ENCODE measurements around the gene QRICH2.

QRICH2 gene

DNA sequence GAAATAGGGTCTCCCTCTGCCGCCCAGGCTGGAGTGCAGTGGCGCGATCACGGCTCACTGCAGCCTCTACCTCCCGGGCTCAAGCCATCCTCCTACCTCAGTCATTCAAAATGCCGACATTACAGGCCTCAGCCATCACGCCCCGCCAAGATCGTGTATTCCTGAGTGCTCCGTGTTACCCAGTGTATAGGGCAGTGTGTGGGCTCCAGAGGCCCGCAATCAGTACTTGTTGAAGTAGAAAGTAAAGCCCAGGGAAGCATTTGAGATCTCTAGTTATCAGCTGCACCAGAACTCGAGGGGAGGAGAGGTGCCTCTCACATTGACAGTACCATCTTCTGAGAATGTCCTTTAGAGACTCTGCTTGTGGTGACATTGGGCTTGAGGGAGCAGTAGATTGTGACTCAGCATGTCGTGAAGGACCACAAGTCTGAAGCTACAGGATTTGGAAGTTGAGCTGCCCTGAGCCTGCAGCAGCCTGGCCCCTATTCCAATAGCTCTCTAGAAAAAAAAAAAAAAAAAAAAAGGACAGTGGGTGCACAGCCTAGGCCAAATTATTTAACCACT, 46.8 kb upstream of the QRICH2 start:
- Histone ChIP-seq H3K79me2 (ENCODE audit: insufficient read depth, low read length) (peaks cover 26% of the 10 kb centered on the region), H2AFZ (ENCODE audit: low read depth, low read length, severe bottlenecking) (no peak overlapping the region), H3K27me3 (ENCODE audit: low read length) (no peaks in the 10 kb centered on the region), H3K4me2 (ENCODE audit: low read depth, low read length, poor library complexity, severe bottlenecking) (peak overlapping the region; percentile 77), H3K9me2 (replicated peaks; ENCODE audit: insufficient read depth, low read length) (no peaks in the 10 kb centered on the region), H3K9ac (ENCODE audit: low read length) (no peak overlapping the region), H3F3A (ENCODE audit: insufficient read depth) (peaks cover 5% of the 10 kb centered on the region; the same call in 1 of the 2 replicates), H3K4me3 (ENCODE audit: insufficient read depth, low read length, poor library complexity, severe bottlenecking) (no peak overlapping the region), H4K20me1 (ENCODE audit: low read depth, low read length) (no peaks in the 10 kb centered on the region), H3K9me3 (ENCODE audit: insufficient read depth, low read length) (no peaks in the 10 kb centered on the region), H3K36me3 (ENCODE audit: low read length) (no peaks in the 10 kb centered on the region), H3K27ac (ENCODE audit: low read depth, low read length) (no peak overlapping the region)
- TF ChIP-seq, protein P1, sequence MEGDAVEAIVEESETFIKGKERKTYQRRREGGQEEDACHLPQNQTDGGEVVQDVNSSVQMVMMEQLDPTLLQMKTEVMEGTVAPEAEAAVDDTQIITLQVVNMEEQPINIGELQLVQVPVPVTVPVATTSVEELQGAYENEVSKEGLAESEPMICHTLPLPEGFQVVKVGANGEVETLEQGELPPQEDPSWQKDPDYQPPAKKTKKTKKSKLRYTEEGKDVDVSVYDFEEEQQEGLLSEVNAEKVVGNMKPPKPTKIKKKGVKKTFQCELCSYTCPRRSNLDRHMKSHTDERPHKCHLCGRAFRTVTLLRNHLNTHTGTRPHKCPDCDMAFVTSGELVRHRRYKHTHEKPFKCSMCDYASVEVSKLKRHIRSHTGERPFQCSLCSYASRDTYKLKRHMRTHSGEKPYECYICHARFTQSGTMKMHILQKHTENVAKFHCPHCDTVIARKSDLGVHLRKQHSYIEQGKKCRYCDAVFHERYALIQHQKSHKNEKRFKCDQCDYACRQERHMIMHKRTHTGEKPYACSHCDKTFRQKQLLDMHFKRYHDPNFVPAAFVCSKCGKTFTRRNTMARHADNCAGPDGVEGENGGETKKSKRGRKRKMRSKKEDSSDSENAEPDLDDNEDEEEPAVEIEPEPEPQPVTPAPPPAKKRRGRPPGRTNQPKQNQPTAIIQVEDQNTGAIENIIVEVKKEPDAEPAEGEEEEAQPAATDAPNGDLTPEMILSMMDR (IDR thresholded peaks at IDR 0.05; ENCODE audit: insufficient read depth, low read length, poor library complexity, severe bottlenecking), result no peak
- no peak for TF ChIP-seq EZH2phosphoT487 (conservative IDR thresholded peaks at IDR 0.05; ENCODE audit: low read length)

GRCh38 chr17:76354317-76354729, 46.2 kb upstream of the QRICH2 start:
- Histone ChIP-seq H3K4me2 (ENCODE audit: low read depth, low read length, poor library complexity, severe bottlenecking) (peak overlapping the region; percentile 77), H3K9me3 (ENCODE audit: insufficient read depth, low read length) (no peaks in the 10 kb centered on the region), H4K20me1 (ENCODE audit: low read depth, low read length) (no peaks in the 10 kb centered on the region), H3K36me3 (ENCODE audit: low read length) (no peaks in the 10 kb centered on the region), H3K27me3 (ENCODE audit: low read length) (no peaks in the 10 kb centered on the region), H2AFZ (ENCODE audit: low read depth, low read length, severe bottlenecking) (peak overlapping the region; percentile 94), H3K27ac (ENCODE audit: low read depth, low read length) (peak overlapping the region; percentile 77; the same call in 1 of the 2 replicates), H3F3A (ENCODE audit: insufficient read depth) (peaks cover 5% of the 10 kb centered on the region; the same call in 1 of the 2 replicates), H3K4me3 (ENCODE audit: insufficient read depth, low read length, poor library complexity, severe bottlenecking) (peak overlapping the region; percentile 87), H3K9me2 (replicated peaks; ENCODE audit: insufficient read depth, low read length) (no peaks in the 10 kb centered on the region), H3K9ac (ENCODE audit: low read length) (peak overlapping the region; percentile 76), H3K79me2 (ENCODE audit: insufficient read depth, low read length) (peaks cover 31% of the 10 kb centered on the region)
- TF ChIP-seq EZH2phosphoT487 (conservative IDR thresholded peaks at IDR 0.05; ENCODE audit: low read length), result no peak
- TF ChIP-seq, protein P1 (IDR thresholded peaks at IDR 0.05; ENCODE audit: insufficient read depth, low read length, poor library complexity, severe bottlenecking), result no peak

- no peak for TF ChIP-seq EZH2phosphoT487 (conservative IDR thresholded peaks at IDR 0.05; ENCODE audit: low read length)
- TF ChIP-seq, protein P1 (IDR thresholded peaks at IDR 0.05; ENCODE audit: insufficient read depth, low read length, poor library complexity, severe bottlenecking), result no peak
- Histone ChIP-seq H3K27ac (ENCODE audit: low read depth, low read length) (peak within 1 kb of the TSS; percentile 77), H3K9me3 (ENCODE audit: insufficient read depth, low read length) (no peaks in the 10 kb centered on the region), H3K4me2 (ENCODE audit: low read depth, low read length, poor library complexity, severe bottlenecking) (peak within 1 kb of the TSS; percentile 77), H4K20me1 (ENCODE audit: low read depth, low read length) (no peaks in the 10 kb centered on the region), H3F3A (ENCODE audit: insufficient read depth) (peaks cover 5% of the 10 kb centered on the region; the same call in 1 of the 2 replicates), H3K9ac (ENCODE audit: low read length) (peak within 1 kb of the TSS; percentile 76), H2AFZ (ENCODE audit: low read depth, low read length, severe bottlenecking) (peak within 1 kb of the TSS; percentile 94), H3K9me2 (replicated peaks; ENCODE audit: insufficient read depth, low read length) (no peaks in the 10 kb centered on the region), H3K4me3 (ENCODE audit: insufficient read depth, low read length, poor library complexity, severe bottlenecking) (peak within 1 kb of the TSS; percentile 87), H3K27me3 (ENCODE audit: low read length) (no peaks in the 10 kb centered on the region), H3K79me2 (ENCODE audit: insufficient read depth, low read length) (peaks cover 35% of the 10 kb centered on the region), H3K36me3 (ENCODE audit: low read length) (no peaks in the 10 kb centered on the region)
Observed at GRCh38 chr17:76353599-76354316, 45.7 kb upstream of the QRICH2 start, which contains the start of gene PRPSAP1. TSS of gene PRPSAP1 (minus strand) at chr17:76353916. CDS start at chr17:76353703, 213 bp downstream.
